NB4 (cell line): ENCODE measurements around the gene SRGAP2B.
"Not testable (repeated sequence)": the region's sequence is repeated elsewhere in the genome, so short reads cannot be mapped to it uniquely, and the experiment has no call there.

Source experiments
- MAX ChIP-seq: IDR thresholded peaks from 2 replicates; pipeline ENCODE4 v1.6.1; 2011; ENCODE audit warnings: low read depth, low read length
- POLR2A ChIP-seq: IDR thresholded peaks from 2 replicates; pipeline ENCODE4 v1.6.1; 2011; ENCODE audit warnings: mild to moderate bottlenecking; ENCODE audit not compliant: insufficient read length; ENCODE audit errors: extremely low read depth
- TF ChIP-seq, protein P1 (sequence below): IDR thresholded peaks from one replicate; pipeline ENCODE4 v1.5.1; 2012; ENCODE audit warnings: low read depth, low read length

DNA sequence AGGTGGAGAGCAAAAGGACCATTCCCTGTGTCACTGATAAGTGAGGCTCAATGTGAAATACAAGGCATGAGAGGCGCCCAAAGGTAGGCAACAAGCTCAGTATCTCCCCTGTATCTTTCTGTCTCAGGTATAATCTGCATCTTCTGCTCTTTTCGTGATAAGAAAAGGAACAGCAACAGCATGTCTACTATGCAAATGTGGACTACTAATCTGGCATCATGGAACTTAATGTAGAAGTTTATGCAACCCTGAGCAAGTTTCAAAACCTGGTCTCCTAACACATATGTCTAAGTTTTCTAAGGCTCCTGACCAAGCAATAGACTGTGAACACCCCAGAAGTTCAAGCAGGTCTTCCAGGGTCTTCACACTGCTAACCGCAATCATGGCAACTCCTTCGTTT, 81.8 kb downstream of the SRGAP2B start:
- TF ChIP-seq, protein P1, sequence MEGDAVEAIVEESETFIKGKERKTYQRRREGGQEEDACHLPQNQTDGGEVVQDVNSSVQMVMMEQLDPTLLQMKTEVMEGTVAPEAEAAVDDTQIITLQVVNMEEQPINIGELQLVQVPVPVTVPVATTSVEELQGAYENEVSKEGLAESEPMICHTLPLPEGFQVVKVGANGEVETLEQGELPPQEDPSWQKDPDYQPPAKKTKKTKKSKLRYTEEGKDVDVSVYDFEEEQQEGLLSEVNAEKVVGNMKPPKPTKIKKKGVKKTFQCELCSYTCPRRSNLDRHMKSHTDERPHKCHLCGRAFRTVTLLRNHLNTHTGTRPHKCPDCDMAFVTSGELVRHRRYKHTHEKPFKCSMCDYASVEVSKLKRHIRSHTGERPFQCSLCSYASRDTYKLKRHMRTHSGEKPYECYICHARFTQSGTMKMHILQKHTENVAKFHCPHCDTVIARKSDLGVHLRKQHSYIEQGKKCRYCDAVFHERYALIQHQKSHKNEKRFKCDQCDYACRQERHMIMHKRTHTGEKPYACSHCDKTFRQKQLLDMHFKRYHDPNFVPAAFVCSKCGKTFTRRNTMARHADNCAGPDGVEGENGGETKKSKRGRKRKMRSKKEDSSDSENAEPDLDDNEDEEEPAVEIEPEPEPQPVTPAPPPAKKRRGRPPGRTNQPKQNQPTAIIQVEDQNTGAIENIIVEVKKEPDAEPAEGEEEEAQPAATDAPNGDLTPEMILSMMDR: not testable (repeated sequence)
- not testable (repeated sequence) for TF ChIP-seq POLR2A, MAX
